SIG-M5 (cell line): ENCODE data around the gene FZD7.

ENCODE experiments used
- DNase-seq: peaks from one replicate; lab custom pipeline; 2025; lab: John Stamatoyannopoulos, UW

The FZD7 gene

GRCh38 chr2:202033317-202034248, at the start of gene FZD7:
Gene FZD7, plus strand, starts transcription at chr2:202033855. Its CDS starts 793 bp downstream, at chr2:202034648.
- DNase-seq, result peak; percentile 28

DNA sequence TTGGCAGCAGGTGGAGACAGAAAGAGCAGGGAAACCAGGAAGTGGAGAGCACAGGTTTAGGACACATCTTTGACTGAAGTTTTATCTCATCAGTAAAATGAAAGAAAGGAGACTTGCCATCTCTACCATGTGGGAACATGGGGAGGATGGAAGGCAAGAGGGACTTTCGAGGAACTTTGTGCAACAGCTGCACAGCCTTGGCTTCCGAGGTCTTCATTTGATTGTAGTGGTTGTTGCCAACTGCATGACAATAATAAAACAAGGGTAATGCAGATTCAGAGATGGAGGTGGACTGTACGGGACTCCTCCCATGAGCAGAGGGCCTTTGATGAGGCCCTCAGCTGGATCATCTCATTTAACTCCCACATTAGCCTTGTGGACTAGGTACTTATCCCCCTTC, 49.3 kb upstream of the FZD7 start:
- no peak for DNase-seq

GRCh38 chr2:201984800-201985525, 48.7 kb upstream of the FZD7 start:
- no peak for DNase-seq

GRCh38 chr2:201985728-201986462, 47.8 kb upstream of the FZD7 start:
- no peak for DNase-seq

- DNase-seq, result no peak
Observed at GRCh38 chr2:201986463-201986735, 47.3 kb upstream of the FZD7 start.

- no peak for DNase-seq
Observed at GRCh38 chr2:201987426-201987825, 46.2 kb upstream of the FZD7 start.

DNA sequence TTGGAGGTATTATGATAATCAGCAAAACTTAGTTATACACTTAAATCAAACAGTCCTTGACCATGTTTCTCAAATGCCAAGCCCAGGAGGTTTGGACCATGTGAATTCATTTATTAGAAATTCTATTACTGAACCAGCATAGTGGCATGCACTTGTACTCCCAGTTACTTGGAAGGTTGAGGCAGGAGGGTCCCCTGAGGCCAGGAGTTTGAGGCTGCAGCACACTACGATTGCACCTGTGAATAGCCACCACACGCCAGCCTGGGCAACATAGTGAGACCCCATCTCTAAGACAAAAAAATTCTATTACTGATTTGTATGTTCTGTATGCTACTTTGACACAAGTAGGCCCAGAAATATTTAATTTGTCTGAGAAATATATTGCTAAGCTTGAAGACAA, 43.6 kb upstream of the FZD7 start:
- DNase-seq, result no peak

GRCh38 chr2:201992960-201993359, 40.7 kb upstream of the FZD7 start:
- no peak for DNase-seq

- no peak for DNase-seq
Observed at GRCh38 chr2:201994973-201995638, 38.5 kb upstream of the FZD7 start.

DNA sequence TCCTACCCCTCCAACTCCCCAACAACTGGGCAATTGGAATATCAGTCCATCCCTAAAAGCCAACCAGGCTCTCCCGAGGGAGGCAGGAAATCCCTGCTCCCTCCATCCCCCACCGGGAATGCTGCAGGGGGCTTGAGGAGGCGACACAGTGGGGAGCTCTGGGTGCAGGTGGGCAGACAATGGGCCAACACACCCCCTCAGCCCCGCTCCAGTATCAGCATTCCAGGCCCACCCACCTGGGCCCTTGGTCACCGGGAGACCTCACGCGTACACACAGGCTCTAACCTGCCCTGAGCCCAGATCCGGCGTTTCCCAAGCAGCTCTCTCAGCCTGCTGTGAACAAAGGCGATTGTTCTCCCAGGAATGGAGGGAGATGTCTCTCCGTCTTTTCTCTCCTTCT, 37.6 kb upstream of the FZD7 start:
- no peak for DNase-seq

DNA sequence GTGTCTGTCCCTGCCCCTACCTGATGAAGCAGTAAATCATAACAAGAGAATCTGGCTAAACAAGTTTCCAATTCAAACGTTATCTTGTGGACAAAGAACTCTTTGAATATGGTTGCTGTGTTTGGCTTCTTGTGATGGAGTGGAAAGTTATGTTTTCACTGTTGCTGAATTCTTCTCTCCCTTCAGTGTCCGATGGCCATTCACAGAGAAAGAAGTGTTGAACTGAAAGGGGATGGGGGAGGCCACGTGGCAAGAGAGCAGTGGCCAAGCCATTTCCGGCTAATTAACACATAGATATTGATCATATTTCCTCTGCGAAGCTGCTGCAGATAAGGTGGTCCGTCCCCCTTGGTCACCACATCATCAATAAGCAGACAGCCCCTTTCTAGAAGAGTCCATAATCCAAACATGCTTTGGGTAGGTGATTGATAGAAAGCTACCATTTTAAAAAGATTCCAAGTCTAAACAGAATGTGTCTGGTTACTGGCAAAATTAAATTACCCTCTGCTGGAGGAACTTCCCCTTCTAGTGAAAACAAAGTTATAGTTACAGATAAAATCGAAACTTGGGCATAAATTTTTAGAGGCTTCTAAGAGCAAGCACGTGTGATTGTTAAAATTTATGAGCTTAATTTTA, 36.9 kb upstream of the FZD7 start:
- no peak for DNase-seq

DNA sequence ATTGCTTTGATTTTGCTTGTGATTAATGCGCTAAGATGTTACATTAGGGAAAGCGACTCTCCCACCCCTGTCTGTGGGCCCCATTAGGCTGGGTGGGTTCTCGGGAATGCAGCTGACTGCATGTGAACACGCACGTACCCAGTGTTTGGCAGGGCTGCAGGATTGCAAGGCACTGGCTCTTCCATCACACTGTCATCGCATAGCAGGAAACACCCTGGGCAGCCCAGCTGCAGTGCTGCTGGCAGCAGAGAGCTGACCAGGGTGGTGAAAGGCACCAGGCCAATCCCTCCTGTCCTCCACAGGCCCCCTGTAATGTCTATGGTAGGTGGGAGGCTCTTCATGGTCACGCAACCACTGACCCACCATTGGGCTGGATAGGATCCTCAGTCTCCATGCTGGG, 34.4 kb upstream of the FZD7 start:
- no peak for DNase-seq

DNA sequence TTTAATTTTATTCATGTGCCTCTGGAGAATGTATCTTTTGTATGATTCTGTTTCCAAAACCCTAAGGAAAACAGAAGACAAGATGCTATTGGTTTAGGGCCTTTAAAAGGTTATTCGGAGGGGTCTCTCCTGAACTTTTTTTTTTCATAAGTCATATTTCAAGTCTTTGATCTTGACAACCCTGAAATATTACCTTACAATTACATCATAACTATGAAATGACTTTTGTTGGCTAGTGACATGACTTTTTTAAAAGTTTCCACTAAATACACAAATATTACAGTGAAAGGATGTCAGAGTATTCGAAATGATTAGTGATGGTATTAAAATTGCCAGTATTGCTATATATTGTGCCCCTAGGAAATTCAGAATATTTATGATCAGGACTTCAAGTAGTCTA, 31.8 kb upstream of the FZD7 start:
- DNase-seq, result no peak

DNA sequence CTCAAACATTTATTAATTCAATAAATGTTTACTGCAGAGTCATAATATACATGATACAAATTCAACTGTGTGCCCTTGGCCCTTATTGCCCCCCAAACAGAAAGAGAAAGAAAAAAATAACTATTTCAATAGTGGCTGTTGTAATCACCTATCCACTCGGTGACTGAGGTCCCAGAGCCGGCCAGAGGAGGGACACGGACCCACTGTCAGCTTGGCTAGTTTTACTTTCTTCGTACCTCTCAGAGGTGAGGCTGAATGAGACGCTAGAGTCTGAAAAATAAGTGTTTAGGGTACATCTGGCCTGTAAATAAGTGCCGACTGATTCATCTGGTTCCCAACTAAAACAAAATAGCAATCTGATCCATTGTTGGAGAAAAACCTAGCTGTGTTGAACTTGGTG, 31.3 kb upstream of the FZD7 start:
- no peak for DNase-seq

GRCh38 chr2:202005272-202005887, 28.3 kb upstream of the FZD7 start:
- DNase-seq, result no peak

DNA sequence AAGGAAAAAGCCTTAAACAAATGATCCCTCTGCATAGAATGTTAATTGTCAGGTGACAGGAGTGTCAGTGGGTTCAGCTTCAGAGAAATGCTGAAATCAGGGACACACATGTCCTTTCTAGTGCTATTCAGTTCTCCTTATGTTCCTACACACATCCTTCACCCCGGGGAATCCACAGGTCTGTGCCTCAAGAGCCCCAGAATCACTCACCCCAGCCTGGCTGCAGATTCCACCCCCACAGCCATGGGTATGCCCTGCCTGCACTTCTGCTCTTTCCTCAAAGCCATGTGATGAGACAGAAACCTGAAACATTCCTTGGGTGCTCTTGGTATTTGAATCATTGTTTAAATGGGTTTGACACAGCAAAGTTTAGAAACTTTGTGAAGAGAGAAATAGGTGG, 27.4 kb upstream of the FZD7 start:
- DNase-seq, result no peak

GRCh38 chr2:202007015-202007982, 26.4 kb upstream of the FZD7 start:
- no peak for DNase-seq

DNA sequence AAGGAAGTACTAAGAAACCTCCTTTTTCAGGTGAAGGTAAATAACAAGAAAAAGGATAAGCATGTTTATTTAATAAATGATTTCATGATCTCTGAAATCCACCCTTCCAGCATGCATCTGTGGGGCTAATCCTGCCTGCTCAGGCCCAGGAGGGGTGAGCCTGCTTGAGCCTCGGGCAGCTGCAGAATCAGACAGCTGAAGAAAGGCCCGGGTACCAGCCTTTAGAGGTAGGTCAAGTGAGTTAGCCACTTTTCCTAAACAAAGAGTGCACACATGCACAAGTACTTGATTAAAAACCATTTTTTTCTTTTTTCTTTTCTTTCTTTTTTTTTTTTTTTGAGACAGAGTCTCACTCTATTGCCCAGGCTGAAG, 25.7 kb upstream of the FZD7 start:
- no peak for DNase-seq

DNA sequence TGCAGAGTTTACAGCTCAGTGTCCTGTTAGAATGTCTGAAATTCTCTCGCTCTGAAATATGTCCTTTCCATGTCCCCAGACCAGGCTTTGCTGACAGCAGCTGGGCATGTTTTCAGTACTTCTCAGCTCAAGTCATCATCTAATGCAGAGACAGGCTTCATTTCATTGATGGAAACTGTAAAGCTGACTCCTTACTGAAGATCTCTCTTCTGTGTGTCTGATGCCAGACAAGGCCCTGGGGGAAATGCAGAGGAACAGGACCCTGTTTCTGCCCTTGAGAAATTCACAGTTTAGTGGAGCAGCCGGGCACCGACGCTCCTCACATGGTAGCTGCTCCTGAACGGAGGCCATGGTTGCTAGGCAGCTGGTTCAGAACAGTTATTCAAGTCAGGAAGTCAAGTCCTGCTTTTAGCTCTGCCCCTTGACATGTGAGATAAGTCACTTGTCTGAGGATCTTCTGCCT, 24.6 kb upstream of the FZD7 start:
- no peak for DNase-seq

DNA sequence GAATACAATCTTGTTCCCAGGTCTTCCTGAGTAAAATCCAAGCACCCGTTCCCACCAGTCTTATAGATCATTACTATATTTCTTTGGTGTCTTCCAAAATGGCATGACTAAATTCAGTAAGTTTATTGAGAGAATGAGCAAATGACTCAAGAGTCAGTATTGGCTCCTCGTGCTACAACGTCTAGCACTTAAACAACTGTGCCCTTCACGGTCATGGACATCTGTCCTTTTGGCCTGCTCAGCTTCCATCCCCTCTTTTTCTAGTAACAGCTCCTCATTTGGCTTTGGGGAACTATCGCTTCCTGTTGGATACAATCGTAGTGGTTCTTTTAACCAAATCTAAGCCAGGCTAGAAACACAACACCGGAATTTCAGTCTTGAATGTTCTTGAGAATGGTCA, 24.1 kb upstream of the FZD7 start:
- DNase-seq, result no peak
